Bronchial epithelial cell (primary cell): ENCODE measurements around the gene PRELID3B. TPM values are rescaled to one million over a fixed set of nuclear protein-coding genes. Genes with fewer than 3 reads are reported as not detected.

Experiments
- DNase-seq: peaks from one replicate; pipeline ENCODE4 v3.0.0-alpha.2; 2010; ENCODE audit warnings: low read depth
- FAIRE-seq: peaks from 2 replicates; lab custom pipeline; 2011; peaks lifted over from hg19 to GRCh38; lab: Jason Lieb, UNC
- H3K27me3 ChIP-seq: 2 replicates; pipeline ENCODE4 v1.5.1; 2011; ENCODE audit warnings: low read length; ENCODE audit not compliant: control insufficient read depth, insufficient read depth
- H3K36me3 ChIP-seq: 2 replicates; pipeline ENCODE4 v1.5.1; 2011; ENCODE audit warnings: low read length; ENCODE audit not compliant: control insufficient read depth, insufficient read depth
- H3K4me3 ChIP-seq: 2 replicates; pipeline ENCODE4 v1.5.1; 2011; ENCODE audit warnings: mild to moderate bottlenecking, low read depth, low read length, control low read depth
- CTCF ChIP-seq: IDR thresholded peaks from 2 replicates; pipeline ENCODE4 v1.5.1; 2011; ENCODE audit warnings: mild to moderate bottlenecking, moderate library complexity, low read length, control low read depth, inconsistent platforms; ENCODE audit not compliant: insufficient read depth, severe bottlenecking
- total RNA-seq: library from RNA; depleted of rRNA; stranded (reverse); fragments of >200 nt; gene quantifications from 2 replicates; pipeline ENCODE4 v1.2.1, GENCODE V29; 2014

Gene PRELID3B
- total RNA-seq, result 160 and 202 TPM in 2 replicates

- DNase-seq, result no peak
- TF ChIP-seq CTCF, result no peak
- FAIRE-seq, result no peak
- Histone ChIP-seq H3K4me3 (peak within 1 kb of the TSS; percentile 83), H3K27me3 (no peaks in the 10 kb centered on the region), H3K36me3 (peaks cover 4% of the 10 kb centered on the region)
Measured at GRCh38 chr20:59042151-59042795, at the start of gene PRELID3B. Gene PRELID3B (minus strand): TSS chr20:59042786. CDS start chr20:59042730, 56 bp downstream.

GRCh38 chr20:59087829-59088433 is 45.3 kb upstream of the PRELID3B start:
- Histone ChIP-seq H3K36me3 (no peaks in the 10 kb centered on the region), H3K27me3 (no peaks in the 10 kb centered on the region), H3K4me3 (no peak overlapping the region)
- no peak for FAIRE-seq
- TF ChIP-seq CTCF, result peak; percentile 85
- DNase-seq, result peak; percentile 42

GRCh38 chr20:59086923-59087322 is 44.3 kb upstream of the PRELID3B start:
- FAIRE-seq, result no peak
- no peaks in the 10 kb centered on the region for H3K27me3 ChIP-seq
- DNase-seq, result no peak
- no peak overlapping the region for H3K4me3 ChIP-seq
- no peak for TF ChIP-seq CTCF
- H3K36me3 ChIP-seq, result no peaks in the 10 kb centered on the region

- H3K4me3 ChIP-seq, result no peak overlapping the region
- no peak for FAIRE-seq
- H3K27me3 ChIP-seq, result no peaks in the 10 kb centered on the region
- H3K36me3 ChIP-seq, result no peaks in the 10 kb centered on the region
- no peak for TF ChIP-seq CTCF
- DNase-seq, result no peak
Measured at GRCh38 chr20:59084041-59084850, 41.7 kb upstream of the PRELID3B start.

- Histone ChIP-seq H3K36me3 (no peaks in the 10 kb centered on the region), H3K27me3 (no peaks in the 10 kb centered on the region), H3K4me3 (no peak overlapping the region)
- DNase-seq, result peak; percentile 86
- FAIRE-seq, result no peak
- TF ChIP-seq CTCF, result no peak
Measured at GRCh38 chr20:59082981-59083380, 40.4 kb upstream of the PRELID3B start.
